Measurements from ENCODE around the gene OVOL1. TPM values are rescaled to one million over a fixed set of nuclear protein-coding genes. Genes with fewer than 3 reads are reported as not detected.

Gene OVOL1
- total RNA-seq, 1 donor from 2014 or later, result 2.7 TPM

DNA sequence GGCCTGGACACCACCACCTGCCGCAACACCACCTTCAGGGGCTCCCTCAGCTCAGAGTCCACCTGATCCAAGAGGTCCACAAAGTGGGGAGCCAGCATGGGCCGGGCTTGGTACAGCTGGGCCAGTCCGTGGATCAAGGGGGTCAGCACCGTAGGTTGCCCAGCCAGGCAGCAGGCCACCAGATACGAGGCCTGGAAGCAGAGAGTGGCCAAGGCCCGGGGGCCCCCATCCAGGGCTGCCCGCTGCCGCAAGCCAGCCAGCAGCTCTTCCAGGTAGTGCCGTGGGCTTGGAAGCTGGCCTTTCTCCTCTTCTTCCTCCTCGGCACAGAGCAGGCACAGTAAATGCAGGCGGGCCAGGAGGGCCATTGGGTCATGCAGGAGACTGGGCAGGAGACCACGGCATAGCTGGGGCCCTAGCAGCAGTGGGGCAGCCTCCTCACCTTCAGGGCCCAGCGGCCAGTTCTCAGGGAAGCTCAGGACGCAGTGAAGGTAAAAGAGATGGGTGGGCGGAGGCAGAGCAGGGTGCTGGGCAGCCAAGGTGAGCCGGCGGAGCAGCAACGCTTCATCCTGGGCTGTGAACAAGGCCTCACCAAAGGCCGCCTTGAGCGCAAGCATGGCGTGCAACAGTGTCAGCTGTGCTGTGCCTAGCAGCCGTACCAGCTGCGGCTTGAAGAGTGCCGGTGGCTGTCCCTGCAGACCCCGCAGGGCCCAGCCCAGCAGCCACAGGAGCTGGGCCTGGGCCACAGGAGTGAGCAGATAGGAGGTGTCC lies 7.8 kb upstream of the OVOL1 start:
- peak; percentile 66 for DNase-seq
- intact Hi-C loops (cut with DNase I), result no loop called here
- peak overlapping the region; percentile 74 for H3K4me3 ChIP-seq
- H3K27me3 ChIP-seq, result no peaks in the 10 kb centered on the region
- no peak for ATAC-seq
- H3K27ac ChIP-seq, result peak overlapping the region; percentile 92
- no peaks in the 10 kb centered on the region for H3K9me3 ChIP-seq
- no peak for TF ChIP-seq CTCF (IDR thresholded peaks at IDR 0.05)
- peaks cover 27% of the 10 kb centered on the region for H3K36me3 ChIP-seq
- H3K4me1 ChIP-seq, result peaks cover 31% of the 10 kb centered on the region

- Histone ChIP-seq H3K4me1 (peaks cover 27% of the 10 kb centered on the region), H3K27ac (peak overlapping the region; percentile 92), H3K4me3 (peak overlapping the region; percentile 74)
Measured at GRCh38 chr11:65779669-65779918, 7.3 kb upstream of the OVOL1 start.

GRCh38 chr11:65779919-65780769 lies 6.7 kb upstream of the OVOL1 start:
- Histone ChIP-seq H3K4me1 (peaks cover 21% of the 10 kb centered on the region), H3K9me3 (no peaks in the 10 kb centered on the region), H3K36me3 (peaks cover 27% of the 10 kb centered on the region), H3K27me3 (no peaks in the 10 kb centered on the region), H3K27ac (peak overlapping the region; percentile 92), H3K4me3 (peak overlapping the region; percentile 74)
- DNase-seq, result peak; percentile 94
- peak; percentile 97 for TF ChIP-seq CTCF (IDR thresholded peaks at IDR 0.05)
- ATAC-seq, result peak; percentile 87
- intact Hi-C loops (cut with DNase I), result no loop called here

More at GRCh38 chr11:65779669-65779918, 7.3 kb upstream of the OVOL1 start:
- ATAC-seq (no peak), DNase-seq (no peak)
- intact Hi-C loops (cut with DNase I), result no loop called here
- no peak for TF ChIP-seq CTCF (IDR thresholded peaks at IDR 0.05)
- Histone ChIP-seq H3K36me3 (peaks cover 27% of the 10 kb centered on the region), H3K9me3 (no peaks in the 10 kb centered on the region), H3K27me3 (no peaks in the 10 kb centered on the region)

DNA sequence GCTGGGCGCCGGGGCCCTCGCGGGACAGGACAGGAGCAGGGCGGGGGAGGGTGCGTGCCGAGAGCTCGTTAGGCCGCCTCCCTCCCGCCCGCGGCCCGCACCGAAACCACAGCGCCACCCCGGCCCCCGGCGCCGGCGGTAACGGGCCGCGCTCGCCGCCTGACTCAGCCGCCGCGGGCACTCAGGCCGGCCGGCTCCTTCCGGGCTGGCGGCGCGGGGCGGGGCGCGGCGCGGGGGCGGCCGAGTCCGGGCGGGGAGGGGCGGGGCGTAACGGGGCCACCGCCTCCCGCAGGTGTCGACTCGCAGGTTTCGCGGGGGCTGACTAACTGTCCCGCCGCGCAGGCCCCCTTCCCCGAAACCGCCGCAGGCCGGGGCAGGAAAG lies 6.1 kb upstream of the OVOL1 start, which contains the start of gene AP5B1:
Gene AP5B1, minus strand, starts transcription at position 207 of the 382 bp plus-strand sequence. CDS start 385 bp downstream, outside the sequence.
- peaks cover 27% of the 10 kb centered on the region for H3K36me3 ChIP-seq
- peak within 1 kb of the TSS; percentile 74 for H3K4me3 ChIP-seq
- no peaks in the 10 kb centered on the region for H3K9me3 ChIP-seq
- peaks cover 15% of the 10 kb centered on the region for H3K4me1 ChIP-seq
- intact Hi-C loops (cut with DNase I), result no loop called here
- peaks cover 4% of the 10 kb centered on the region for H3K27me3 ChIP-seq
- TF ChIP-seq CTCF (IDR thresholded peaks at IDR 0.05), result no peak
- ATAC-seq (peak; percentile 80), DNase-seq (peak; percentile 90)
- H3K27ac ChIP-seq, result peak within 1 kb of the TSS; percentile 92

DNA sequence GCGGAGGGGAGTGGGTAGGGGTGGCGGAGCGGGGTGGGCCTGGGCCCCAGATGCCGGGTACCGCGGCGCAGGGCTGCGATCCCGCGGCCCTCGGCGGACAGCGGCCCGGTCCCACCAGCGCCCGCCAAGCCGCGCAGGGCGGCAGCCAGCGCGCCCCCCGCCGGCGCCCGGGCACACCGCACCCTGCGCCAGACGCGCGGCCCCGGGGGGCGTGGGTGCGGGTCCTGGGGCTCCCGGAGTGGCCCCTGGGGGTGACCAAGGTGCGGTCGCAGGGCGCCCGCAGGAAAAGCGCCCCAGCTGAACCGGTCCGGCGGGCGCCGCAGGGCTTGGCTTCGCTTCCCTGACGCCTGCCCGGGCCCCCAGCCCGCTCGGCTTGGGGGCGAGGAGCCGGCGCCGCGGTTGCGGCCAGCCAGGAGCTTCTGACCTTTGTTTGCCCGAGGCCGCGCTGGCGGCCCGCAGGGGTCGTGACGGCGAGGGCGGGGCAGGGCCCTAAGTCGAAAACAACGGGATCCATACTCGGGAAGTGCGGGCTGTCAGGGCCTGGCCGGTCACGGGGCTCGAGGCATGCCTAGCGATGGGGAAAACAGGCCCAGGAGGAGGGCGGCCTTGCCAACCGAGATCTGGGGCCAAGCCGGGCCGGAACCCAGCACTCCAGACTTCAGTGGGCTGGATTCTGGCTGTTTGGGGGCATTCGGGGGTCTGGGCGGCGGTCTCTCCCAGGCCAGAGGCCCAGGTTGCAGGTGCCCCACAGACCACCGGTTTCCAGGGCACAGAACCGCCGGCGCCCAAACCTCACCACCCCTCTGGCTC lies 5.5 kb upstream of the OVOL1 start:
- ATAC-seq, result peak; percentile 54

More for the DNA sequence above, 5.5 kb upstream of the OVOL1 start:
- intact Hi-C loops (cut with DNase I), result no loop called here
- Histone ChIP-seq H3K36me3 (peaks cover 27% of the 10 kb centered on the region), H3K9me3 (no peaks in the 10 kb centered on the region), H3K27me3 (peaks cover 9% of the 10 kb centered on the region), H3K4me1 (peaks cover 15% of the 10 kb centered on the region), H3K4me3 (peak overlapping the region; percentile 74), H3K27ac (peak overlapping the region; percentile 77)
- peak; percentile 24 for TF ChIP-seq CTCF (IDR thresholded peaks at IDR 0.05)
- peak; percentile 80 for DNase-seq

All from upper lobe of right lung (tissue), 1 donor.